HepG2 (cell line): ENCODE results near the gene TCF7L2. TPM values are rescaled to one million over a fixed set of nuclear protein-coding genes. Genes with fewer than 3 reads are reported as not detected.
A peak's percentile ranks its signal among the peaks of the same experiment; 100 is the strongest.

Experiments
- FLYWCH1 ChIP-seq: sonication (generic); formaldehyde crosslinking; IDR thresholded peaks from 2 replicates; pipeline ENCODE4 v1.8.1; 2023; ENCODE audit warnings: mild to moderate bottlenecking, missing genetic modification reagents
- GFI1 ChIP-seq: sonication (generic); formaldehyde crosslinking; IDR thresholded peaks from 2 replicates; pipeline ENCODE4 v1.5.0; 2020; ENCODE audit warnings: missing genetic modification reagents, mild to moderate bottlenecking, borderline replicate concordance
- KDM5A ChIP-seq: fragments of 200-600 bp; sonication (generic); IDR thresholded peaks from 2 replicates; pipeline ENCODE4 v1.7.0; 2018; ENCODE audit warnings: antibody characterized with exemption, mild to moderate bottlenecking, low read length, borderline replicate concordance
- KLF12 ChIP-seq: sonication (generic); formaldehyde crosslinking; IDR thresholded peaks from 2 replicates; pipeline ENCODE4 v1.4.0; 2020; ENCODE audit warnings: missing genetic modification reagents, borderline replicate concordance
- KMT2B ChIP-seq: IDR thresholded peaks from 2 replicates; pipeline ENCODE4 v1.6.1; 2016; ENCODE audit warnings: missing genetic modification reagents, missing compliant biosample characterization
- MED13 ChIP-seq: sonication (generic); formaldehyde crosslinking; IDR thresholded peaks from 2 replicates; pipeline ENCODE4 v1.5.0; 2020; ENCODE audit warnings: missing genetic modification reagents
- MIER2 ChIP-seq: IDR thresholded peaks from 2 replicates; pipeline ENCODE4 v1.6.1; 2016; ENCODE audit warnings: missing biosample characterization, missing genetic modification reagents
- NR2F1 ChIP-seq, 2 experiments: fragments of 450-650 bp in 1 of 2; formaldehyde crosslinking in 1 of 2; IDR thresholded peaks; 2 replicates each; pipeline versions ENCODE4 v1.5.0 to v1.6.1; 2016 to 2020; ENCODE audit warnings: mild to moderate bottlenecking in 1 of 2, missing compliant biosample characterization in 1 of 2, missing genetic modification reagents in 1 of 2, moderate library complexity in 1 of 2
- NRL ChIP-seq: sonication (generic); formaldehyde crosslinking; IDR thresholded peaks from 2 replicates; pipeline ENCODE4 v1.5.0; 2020; ENCODE audit warnings: missing genetic modification reagents, mild to moderate bottlenecking, moderate library complexity, borderline replicate concordance
- RBAK ChIP-seq: sonication (generic); formaldehyde crosslinking; IDR thresholded peaks from 2 replicates; pipeline ENCODE4 v1.5.1; 2020; ENCODE audit warnings: mild to moderate bottlenecking, missing genetic modification reagents
- RFX1 ChIP-seq: fragments of 450-650 bp; IDR thresholded peaks from 2 replicates; pipeline ENCODE4 v1.6.1; 2017
- SP2 ChIP-seq: sonication (generic); formaldehyde crosslinking; IDR thresholded peaks from 2 replicates; pipeline ENCODE4 v1.5.1; 2020; ENCODE audit warnings: mild to moderate bottlenecking, missing genetic modification reagents
- TGIF2 ChIP-seq: IDR thresholded peaks from 2 replicates; pipeline ENCODE4 v1.6.1; 2016; ENCODE audit warnings: control low read depth, missing compliant biosample characterization
- ZNF615 ChIP-seq: sonication (generic); formaldehyde crosslinking; IDR thresholded peaks from 2 replicates; pipeline ENCODE4 v1.5.0; 2020; ENCODE audit warnings: mild to moderate bottlenecking, missing genetic modification reagents, borderline replicate concordance
- ZNF788 ChIP-seq: sonication (generic); formaldehyde crosslinking; IDR thresholded peaks from 2 replicates; pipeline ENCODE4 v1.5.0; 2020; ENCODE audit warnings: mild to moderate bottlenecking, missing genetic modification reagents, borderline replicate concordance
- polyA plus RNA-seq, 8 experiments: library from polyadenylated mRNA; depleted of rRNA in 3 of 8; stranded (reverse) in 7 of 8; unstranded in 1 of 8; fragments of >200 nt; fragmentation: Illumina TruSeq in 4 of 8; extraction: Trizol in 4 of 8; gene quantifications; 2 replicates each; pipeline versions ENCODE4 v1.2.1 to v1.2.3, GENCODE V29; 2011 to 2016; ENCODE audit warnings: low read depth in 4 of 8, missing spikeins in 1 of 8, mixed read lengths in 1 of 8; ENCODE audit not compliant: insufficient read depth in 1 of 8
- total RNA-seq, 5 experiments: library from RNA; depleted of rRNA; stranded (reverse); fragments of >200 nt; fragmentation: Illumina TruSeq; extraction: Trizol; gene quantifications; 2 replicates each; pipeline ENCODE4 v1.2.3, GENCODE V29; 2016; ENCODE audit warnings: low read depth in 1 of 5
- TF ChIP-seq, protein P1 (sequence below), 2 experiments: fragments of 450-650 bp in 1 of 2; sonication (generic) in 1 of 2; formaldehyde crosslinking in 1 of 2; IDR thresholded peaks; 2 replicates each; pipeline versions ENCODE4 v1.6.1 to v1.8.0; 2016 to 2022; ENCODE audit warnings: antibody characterized with exemption in 1 of 2, mild to moderate bottlenecking in 1 of 2, missing genetic modification reagents in 1 of 2
- TF ChIP-seq, protein P2 (sequence below): sonication (generic); formaldehyde crosslinking; IDR thresholded peaks from 2 replicates; pipeline ENCODE4 v1.5.1; 2020; ENCODE audit warnings: mild to moderate bottlenecking, missing genetic modification reagents, moderate library complexity

TCF7L2 gene
- total and polyA plus RNA-seq, 2 of the 13 experiments (the other 11 are each of a cell fraction or from before 2014, with no cell fraction given): 3.9 to 13.7 TPM

DNA sequence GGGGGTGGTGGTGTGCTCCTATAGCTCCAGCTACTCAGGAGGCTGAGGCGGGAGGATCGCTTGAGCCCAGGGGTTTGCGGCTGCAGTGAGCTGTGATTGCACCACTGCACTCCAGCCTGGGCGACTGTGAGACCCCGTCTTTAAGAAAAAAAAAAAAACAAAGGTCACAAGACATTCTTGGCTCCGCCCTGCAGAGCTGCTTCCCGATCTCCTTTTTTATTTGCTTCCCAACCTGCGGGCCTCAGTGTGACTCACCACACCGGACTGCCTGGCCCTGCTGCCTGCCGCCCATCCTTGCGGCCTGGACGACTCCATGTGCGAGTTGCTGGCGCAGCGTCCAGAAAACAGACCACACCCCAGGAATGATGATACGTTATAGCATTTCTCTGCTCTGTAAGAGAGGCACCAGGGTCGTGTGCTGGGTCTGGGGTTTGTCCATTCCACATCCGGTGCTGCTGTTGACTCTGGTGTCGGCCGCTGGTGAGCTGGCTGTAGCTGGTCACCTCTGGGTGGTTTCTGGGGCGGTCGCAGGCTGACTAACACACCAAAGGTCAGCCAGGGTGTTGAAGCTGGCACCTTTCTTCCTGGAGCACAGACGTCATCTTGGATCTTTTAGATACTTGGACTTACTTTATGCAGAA lies 123.6 kb downstream of the TCF7L2 start (continued):
- TF ChIP-seq, protein P1, sequence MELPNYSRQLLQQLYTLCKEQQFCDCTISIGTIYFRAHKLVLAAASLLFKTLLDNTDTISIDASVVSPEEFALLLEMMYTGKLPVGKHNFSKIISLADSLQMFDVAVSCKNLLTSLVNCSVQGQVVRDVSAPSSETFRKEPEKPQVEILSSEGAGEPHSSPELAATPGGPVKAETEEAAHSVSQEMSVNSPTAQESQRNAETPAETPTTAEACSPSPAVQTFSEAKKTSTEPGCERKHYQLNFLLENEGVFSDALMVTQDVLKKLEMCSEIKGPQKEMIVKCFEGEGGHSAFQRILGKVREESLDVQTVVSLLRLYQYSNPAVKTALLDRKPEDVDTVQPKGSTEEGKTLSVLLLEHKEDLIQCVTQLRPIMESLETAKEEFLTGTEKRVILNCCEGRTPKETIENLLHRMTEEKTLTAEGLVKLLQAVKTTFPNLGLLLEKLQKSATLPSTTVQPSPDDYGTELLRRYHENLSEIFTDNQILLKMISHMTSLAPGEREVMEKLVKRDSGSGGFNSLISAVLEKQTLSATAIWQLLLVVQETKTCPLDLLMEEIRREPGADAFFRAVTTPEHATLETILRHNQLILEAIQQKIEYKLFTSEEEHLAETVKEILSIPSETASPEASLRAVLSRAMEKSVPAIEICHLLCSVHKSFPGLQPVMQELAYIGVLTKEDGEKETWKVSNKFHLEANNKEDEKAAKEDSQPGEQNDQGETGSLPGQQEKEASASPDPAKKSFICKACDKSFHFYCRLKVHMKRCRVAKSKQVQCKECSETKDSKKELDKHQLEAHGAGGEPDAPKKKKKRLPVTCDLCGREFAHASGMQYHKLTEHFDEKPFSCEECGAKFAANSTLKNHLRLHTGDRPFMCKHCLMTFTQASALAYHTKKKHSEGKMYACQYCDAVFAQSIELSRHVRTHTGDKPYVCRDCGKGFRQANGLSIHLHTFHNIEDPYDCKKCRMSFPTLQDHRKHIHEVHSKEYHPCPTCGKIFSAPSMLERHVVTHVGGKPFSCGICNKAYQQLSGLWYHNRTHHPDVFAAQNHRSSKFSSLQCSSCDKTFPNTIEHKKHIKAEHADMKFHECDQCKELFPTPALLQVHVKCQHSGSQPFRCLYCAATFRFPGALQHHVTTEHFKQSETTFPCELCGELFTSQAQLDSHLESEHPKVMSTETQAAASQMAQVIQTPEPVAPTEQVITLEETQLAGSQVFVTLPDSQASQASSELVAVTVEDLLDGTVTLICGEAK (IDR thresholded peaks at IDR 0.05): no peak
- TF ChIP-seq, protein P1 (CRISPR knock-in tag; IDR thresholded peaks at IDR 0.05): 0 out of 2 replicates have a peak, but pooled peaks have one; percentile 49
- TF ChIP-seq, protein P2, sequence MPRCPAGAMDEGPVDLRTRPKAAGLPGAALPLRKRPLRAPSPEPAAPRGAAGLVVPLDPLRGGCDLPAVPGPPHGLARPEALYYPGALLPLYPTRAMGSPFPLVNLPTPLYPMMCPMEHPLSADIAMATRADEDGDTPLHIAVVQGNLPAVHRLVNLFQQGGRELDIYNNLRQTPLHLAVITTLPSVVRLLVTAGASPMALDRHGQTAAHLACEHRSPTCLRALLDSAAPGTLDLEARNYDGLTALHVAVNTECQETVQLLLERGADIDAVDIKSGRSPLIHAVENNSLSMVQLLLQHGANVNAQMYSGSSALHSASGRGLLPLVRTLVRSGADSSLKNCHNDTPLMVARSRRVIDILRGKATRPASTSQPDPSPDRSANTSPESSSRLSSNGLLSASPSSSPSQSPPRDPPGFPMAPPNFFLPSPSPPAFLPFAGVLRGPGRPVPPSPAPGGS: peak; percentile 46; the same call in 1 of the 2 replicates
- no peak for TF ChIP-seq FLYWCH1 (CRISPR knock-in tag)
- TF ChIP-seq KDM5A: no peak
- TF ChIP-seq RFX1: no peak
- no peak for TF ChIP-seq KMT2B (CRISPR knock-in tag)
- TF ChIP-seq MIER2 (CRISPR knock-in tag): no peak
- TF ChIP-seq NR2F1 (CRISPR knock-in tag; IDR thresholded peaks at IDR 0.05): peak; percentile 57 to 90
- no peak for TF ChIP-seq SP2 (CRISPR knock-in tag)
- TF ChIP-seq RBAK (CRISPR knock-in tag): no peak
- no peak for TF ChIP-seq ZNF615 (CRISPR knock-in tag)
- no peak for TF ChIP-seq MED13 (CRISPR knock-in tag)
- peak; percentile 62; the same call in 1 of the 2 replicates for TF ChIP-seq KLF12 (CRISPR knock-in tag)
- TF ChIP-seq ZNF788 (CRISPR knock-in tag): no peak; the same call in 1 of the 2 replicates
- no peak for TF ChIP-seq NRL (CRISPR knock-in tag)
- peak; percentile 40; the same call in 1 of the 2 replicates for TF ChIP-seq GFI1 (CRISPR knock-in tag)
- 0 out of 2 replicates have a peak, but pooled peaks have one; percentile 58 for TF ChIP-seq TGIF2 (CRISPR knock-in tag)
